Fibroblast of skin of left biceps (primary cell): ENCODE data around the gene KIN.
"Not testable (repeated sequence)": the region's sequence is repeated elsewhere in the genome, so short reads cannot be mapped to it uniquely, and the experiment has no call there.

ENCODE experiments used
- DNase-seq, 2 experiments: peaks; one replicate each; pipeline ENCODE4 v3.0.0-alpha.2; 2013; ENCODE audit warnings: low read depth in 2 of 2

Gene KIN

DNA sequence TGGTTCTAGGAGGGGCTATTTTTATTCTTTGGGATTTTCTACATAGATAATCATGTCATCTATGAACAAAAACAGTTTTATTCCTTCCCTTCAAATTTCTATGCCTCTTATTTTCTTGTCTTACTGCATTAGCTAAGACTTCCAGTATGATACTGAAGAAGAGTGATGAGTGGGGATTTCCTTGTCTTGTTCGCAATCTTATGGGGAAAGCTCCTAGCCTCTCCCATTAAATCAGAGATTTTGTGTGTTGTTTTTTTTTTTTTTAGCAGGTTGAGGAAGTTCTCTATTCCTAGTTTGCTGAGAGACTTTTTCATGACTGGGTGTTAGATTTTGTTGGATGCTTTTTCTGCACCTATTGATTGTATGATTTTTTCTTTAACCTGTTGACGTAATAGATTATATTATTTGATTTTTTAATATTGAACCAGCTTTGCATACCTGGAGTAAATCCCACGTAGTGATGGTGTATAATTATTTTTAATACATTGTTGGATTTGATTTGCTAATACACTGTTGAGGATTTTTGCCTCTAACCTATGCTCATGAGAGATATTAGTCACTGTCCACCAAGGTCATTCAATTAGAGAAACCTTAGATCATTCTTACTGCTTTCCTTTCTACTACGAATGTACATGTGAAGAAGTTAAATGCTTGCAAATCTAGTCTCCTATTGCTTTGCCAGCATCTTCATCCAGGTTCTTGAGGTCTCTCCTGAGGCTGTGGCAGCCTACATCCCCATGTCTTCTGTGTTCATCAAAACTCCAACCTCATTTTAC lies 6.6 kb upstream of the KIN start:
- no peak for DNase-seq

DNA sequence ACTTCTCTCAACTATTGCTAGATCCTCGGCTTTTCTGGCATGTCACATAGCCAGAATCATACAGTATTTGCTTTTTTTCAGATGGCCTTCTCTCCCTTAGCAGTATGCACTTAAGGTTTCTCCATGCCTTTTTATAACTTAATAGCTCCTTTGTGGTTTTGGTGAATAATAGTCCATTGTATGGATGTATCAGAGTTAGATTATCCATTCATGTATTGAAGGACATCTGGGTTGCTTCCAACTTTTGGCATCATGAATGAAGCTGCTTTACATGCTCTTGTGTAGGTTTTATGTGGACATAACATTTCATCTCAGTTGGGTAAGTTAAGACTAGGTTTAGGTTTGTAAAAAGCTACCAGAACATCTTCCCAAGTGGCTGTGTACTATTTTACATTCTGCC lies 4.7 kb upstream of the KIN start:
- no peak for DNase-seq

DNA sequence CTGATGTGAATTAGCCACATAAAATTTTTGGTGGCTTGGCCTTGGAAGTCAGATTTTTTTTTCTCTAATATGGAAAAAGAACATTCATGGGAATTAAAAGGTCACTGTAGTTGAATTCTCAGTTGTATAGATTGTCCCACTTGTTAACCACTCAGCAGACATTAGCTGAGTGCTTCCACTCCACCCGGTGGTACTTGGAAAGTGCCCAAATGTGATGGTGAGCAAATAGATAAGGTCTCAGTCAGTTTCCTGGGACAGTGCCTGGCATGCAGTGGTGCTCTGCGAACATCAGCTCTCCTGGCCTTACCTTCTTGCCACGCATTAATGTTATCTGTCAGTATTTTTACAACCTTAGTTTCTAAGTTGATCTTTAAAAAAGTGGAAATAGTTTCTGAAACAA lies 1.6 kb upstream of the KIN start:
- no peak for DNase-seq

DNA sequence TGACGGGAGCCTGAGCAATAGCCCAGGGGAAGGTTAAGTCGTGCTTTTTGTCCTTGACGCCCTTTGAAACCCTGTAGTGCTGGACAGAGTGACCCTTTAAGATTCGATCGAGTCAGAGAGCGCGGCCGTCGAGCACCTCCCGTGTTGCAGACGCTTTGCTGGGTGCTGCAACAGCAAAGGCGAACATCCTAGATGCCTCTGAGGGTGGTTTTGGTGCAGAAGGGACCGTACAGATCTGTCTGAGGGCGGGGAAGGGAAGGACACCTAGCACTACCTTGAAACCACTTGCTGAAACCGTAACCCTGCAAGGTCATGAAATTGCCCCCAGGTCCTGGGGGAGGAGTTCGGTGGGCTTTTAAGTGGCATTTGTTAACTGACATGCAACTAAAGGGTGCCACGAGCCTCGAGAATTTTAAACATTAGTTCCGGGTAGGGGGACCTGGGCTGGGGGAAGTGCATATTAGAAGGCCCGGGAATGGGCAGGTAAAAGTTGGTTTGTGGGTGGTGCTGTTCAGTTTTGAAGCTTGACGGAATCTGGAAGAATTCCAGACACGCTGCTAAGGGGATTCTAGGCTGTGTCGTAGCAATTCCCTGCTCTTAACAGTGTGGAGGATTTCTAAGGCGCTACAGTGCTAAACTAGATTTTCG lies 970 bp upstream of the KIN start:
- DNase-seq = no peak

DNA sequence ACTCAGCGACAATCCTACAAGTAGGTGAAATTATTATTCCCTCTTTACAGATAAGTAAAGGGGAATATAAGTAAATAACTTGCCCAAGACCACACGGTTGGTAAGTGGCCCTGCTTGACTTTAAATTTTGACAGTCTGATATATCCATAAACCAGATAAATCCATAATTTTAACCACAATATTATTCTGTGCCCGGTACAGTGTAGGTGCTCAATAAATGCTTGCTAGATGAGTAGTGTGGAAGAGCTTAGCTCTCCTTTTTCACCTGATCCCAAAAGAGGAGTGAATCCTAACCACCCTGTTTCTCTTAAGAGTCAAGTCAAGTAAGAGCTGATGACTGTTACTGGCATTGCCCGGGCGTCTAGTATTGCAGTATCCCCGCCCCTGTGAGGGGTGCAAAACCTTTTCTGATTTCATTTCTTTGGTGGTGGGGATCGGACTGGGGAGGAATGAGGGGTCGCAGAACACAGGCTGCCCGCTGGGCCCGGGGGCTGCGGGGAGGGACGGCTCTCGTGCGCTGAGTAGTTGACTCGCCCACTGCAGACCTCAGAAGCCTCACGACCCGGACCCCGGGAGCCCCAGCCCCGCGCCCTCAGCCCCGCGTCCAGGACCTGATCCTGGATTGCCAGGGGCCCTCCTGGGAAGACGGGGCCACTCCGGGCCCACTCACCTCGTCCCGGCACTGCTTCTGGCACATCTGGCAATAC lies 490 bp downstream of the KIN start:
- no peak for DNase-seq

DNA sequence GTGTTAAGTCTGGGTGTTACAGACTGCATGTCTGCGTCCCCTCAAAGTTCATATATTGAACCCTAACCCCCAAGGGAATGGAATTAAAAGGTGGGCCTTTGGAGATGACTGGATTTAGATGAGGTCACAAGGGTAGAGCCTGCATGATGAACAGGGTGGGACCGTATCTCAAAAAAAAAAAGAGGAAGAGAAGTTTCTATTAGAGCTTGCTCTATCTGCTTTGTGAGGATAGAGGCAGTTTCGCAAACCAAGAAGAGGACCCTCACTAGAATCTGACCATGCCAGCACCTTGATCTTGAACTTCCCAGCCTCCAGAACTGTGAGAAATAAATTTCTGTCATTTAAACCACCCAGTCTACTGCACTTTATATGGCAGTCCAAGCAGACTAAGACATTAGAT lies 1.4 kb downstream of the KIN start:
- no peak for DNase-seq

DNA sequence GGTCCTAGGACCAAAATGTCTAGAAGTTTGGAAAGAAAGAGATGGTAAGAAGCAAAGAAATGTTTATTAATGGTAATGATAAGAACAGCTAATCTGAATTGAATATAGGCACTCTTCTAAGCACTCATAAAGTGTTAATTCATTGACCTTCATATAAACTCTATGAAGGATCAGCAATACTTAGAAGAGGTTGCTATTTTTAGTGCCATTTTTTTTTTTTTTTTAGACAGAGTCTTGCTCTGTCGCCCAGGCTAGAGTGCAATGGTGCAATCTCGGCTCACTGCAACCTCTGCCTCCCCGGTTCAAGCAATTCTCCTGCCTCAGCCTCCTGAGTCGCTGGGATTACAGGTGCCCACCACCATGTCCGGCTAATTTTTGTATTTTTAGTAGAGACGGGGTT lies 5.6 kb downstream of the KIN start:
- DNase-seq = not testable (repeated sequence)

DNA sequence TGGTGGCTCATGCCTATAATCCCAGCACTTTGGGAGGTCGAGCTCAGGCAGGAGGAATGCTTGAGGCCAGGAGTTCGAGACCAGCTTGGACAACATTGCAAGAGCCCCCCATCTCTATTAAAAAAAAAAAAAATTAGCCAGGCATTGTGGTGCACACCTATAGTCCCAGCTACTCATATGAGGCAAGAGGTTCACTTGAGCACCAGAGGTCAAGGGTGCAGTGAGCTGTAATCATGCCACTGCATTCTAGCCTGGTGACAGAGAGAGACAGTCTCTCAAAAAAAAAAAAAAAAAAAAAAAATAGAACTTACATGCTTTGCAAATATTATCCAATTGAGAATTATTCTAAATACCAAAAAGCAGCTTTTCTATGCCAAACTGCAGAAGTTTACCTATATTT lies 11.0 kb downstream of the KIN start:
- no peak for DNase-seq

DNA sequence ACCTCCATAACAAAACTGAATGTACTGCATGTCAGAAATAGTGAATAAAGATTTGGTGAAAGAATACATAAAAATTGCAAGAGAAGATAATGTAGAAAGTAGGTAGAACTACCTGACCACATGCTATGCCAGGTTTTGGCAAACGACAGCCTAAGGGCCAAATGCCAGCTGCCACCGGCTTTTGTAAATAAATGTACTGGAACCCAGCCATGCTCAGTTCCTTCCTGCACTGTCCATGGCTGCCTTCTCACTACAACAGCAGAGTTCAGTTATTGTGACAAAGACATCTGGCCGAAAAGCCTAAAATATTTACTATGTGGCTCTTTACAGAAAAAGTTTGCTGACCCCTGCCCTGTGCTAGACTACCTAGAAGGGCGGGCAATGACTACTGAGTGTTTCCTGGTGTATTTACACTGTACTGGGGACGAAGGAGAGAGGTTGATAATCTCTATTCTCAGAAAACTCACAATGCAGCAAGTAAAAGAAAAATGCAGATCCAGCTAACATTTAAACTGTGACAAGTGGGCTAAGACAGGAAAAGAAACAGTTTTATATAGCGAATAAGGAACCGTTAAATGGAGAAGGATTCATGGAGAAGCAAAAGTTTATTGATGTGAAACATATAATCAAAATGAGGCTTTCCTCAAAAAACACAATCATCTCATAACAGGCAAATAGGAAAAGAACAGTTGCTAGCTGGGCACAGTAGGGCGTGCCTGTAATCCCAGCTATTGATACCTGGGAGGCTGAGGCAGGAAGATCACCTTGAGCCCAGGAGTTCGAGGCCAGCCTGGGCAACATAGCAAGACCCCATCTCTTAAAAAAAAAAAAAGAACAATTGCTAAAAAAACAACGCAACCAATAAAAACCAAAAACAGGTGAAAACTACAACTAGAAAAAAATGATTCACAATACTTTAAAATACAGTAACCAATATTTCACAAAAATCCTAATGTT lies 13.7 kb downstream of the KIN start:
- DNase-seq = no peak

DNA sequence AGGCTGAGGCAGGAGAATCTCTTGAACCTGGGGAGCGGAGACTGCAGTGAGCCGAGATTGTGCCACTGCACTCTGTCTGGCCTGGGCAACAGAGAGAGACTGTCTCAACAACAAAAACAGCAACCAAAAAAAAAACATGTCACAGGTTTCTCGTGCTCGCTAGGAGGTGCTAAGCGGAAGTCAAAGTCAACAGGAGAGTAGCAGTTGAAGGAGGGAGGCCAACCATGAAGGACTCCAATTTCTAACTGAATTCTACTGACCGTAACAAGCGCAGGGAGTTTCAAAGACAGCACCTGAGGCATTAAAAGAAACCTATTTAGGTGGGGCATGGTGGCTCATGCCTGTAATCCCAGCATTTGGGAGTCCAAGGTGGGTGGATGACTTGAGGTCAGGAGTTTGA lies 19.4 kb downstream of the KIN start:
- no peak for DNase-seq

DNA sequence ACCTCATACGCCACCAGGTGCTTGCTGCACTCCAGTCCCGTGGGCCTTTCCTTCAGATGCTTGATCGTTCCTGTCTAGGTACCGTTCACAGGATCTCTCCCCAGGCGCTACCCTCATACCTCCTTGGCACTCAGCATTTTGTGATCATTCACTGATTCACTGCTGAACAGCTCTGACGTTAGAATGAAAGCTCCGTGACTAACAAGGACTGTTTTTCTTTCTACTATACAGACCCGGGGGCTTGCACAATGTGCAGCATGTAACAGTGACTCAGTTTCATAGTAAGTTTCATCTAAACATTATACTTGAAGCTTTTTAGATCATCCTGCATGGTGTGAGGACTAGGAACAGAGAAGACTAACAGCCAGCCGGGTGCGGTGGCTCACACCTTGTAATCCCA lies 20.6 kb downstream of the KIN start:
- no peak for DNase-seq

DNA sequence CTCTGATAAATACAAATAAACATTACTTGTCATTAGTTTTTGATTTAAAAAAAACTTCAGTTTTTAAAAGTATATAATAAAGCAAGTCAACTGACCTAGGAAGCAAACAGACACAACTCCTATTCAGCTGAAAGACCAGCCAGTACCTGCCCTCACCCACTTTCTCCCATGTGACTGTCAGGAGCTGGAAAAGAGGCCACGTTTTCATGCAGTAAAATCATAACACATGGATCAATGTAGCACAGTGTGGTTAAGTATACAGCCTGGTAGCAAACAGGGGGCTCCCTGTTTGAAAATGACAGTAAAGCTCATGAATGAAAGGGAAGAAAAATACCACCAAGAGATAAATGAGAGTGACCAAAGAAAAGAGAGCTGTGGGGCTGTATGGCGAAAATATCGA lies 21.6 kb downstream of the KIN start:
- DNase-seq = no peak

DNA sequence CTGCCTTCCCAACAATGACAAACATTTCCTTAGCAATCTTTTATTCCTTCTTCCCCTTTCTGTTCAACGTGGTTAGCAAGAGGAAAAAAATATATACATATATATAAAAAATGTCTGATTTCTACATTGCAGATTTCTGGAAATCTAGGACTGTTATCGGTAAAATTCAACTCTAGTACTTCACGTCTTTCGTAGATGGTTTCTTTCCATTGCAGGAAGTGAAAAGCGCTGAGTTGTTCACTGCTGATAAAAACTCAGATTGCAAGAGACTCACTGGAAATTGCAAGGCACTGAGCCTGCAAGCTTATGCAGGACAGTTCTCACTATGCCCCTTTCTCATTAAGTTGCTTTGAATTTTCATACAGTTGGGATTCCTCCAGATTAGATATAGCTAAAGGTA lies 23.9 kb downstream of the KIN start:
- DNase-seq = no peak

DNA sequence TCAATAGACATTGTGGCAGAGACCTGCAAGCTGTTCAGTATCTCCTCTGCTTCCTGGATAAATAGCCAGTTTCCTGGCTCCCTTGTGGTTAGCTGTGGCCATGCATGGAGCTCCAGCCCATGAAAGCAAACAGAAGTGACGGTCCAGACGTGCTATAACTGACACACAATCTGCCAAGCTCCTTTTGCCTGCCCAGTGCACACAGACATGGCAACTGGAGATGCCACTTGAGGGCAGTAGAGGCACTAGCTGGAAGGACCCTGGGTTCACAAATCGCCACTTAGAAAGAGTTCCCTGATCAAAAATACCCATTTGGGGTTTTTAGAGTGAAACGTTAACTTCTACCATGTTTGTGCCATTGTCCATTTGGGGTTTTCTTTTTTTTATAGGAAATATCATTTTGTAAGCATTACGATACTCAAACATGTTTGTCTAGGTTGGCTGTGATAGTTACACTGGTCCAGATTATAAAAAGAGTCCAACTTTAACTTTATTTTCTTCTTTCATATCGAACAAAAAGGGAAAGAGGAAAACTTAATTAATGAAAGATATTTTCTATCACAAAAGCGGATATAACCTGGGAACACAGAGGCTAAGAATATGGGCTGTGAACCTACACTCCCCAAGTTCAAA lies 31.3 kb downstream of the KIN start:
- no peak for DNase-seq

DNA sequence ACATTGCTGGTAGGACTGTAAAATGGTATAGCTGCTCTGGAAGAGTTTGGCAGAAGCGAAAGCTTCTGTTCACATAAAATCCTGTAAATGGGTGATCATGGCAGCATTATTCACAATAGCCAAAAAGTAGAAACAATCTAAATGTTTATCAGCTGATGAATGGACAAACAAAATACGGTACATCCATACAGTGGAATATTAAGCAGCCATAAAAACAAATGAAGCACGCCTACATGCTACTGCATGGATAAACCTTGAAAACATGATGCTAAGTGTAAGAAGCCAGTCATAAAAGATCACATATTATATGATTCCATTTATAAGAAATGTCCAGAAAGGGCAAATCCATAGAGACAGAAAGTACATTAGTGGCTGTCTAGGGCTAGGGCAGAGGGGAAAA lies 32.7 kb downstream of the KIN start:
- DNase-seq = no peak

DNA sequence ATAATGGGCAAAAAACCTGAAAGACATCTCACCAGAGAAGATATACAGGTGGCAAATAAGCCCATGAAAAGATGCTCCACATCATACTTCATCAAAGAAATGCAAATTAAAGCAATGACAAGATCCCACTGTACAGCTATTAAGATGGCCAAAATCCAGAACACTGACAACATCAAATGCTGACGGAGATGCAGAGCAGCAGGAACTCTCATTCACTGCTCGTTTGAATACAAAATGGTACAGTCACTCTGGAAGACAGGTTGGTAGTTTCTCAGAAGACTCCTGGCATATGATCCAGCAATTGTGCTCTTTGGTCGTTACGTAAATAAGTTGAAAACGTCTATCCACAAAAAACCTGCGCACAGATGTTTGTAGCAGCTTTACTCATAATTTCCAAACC lies 35.5 kb downstream of the KIN start:
- no peak for DNase-seq

DNA sequence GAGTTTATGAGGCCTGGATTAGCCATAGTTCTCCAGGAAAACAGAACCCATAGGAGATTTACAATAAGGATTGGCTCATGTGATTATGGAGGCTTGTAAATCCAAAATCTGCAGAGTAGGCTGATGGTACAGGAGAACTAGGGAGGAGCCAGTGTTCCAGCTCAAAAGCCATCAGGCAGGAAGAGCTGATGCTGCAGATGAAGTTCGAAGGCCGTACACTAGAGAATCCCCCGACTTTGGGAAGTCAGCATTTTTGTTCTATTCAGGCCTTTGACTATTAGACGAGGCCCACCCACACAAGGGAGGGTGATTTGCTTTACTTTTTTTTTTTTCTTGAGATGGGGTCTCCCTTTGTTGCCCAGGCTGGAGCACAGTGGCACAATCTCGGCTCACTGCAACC lies 37.6 kb downstream of the KIN start:
- DNase-seq = no peak

DNA sequence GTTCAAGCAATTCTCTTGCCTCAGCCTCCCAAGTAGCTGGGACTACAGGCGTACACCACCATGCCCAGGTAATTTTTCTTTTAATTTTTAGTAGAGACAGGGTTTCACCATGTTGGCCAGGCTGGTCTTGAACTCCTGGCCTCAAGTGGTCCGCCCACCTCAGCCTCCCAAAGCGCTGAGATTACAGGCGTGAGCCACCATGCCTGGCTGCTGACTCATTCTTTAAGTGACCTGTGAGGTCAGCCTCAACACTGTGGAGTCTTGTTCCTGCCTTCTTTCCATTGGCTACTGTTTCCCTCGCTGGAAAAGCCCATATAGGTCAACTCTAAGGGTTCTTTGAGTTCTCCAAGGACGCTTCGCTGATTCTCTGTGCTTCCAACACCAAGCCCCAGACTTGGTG lies 39.2 kb downstream of the KIN start:
- DNase-seq = not testable (repeated sequence)

DNA sequence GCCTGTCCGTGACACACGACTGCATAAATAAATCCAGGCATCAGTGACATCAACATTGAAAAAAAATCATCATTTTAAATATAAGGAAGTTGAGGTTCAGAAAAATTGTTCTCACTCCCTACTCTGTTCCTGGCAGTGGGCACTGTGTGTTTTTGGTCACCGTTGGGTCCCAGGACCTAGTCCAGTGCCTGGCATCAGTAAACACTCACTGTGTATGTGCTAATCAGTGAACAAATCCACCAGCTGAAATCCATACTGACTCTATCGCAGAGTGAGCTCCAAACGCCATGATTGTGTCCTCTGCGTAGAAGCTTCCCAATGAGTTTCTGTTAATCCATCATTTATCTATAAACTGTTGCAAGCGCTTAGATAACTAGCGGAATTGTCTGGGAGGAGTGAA lies 43.5 kb downstream of the KIN start:
- DNase-seq = no peak

DNA sequence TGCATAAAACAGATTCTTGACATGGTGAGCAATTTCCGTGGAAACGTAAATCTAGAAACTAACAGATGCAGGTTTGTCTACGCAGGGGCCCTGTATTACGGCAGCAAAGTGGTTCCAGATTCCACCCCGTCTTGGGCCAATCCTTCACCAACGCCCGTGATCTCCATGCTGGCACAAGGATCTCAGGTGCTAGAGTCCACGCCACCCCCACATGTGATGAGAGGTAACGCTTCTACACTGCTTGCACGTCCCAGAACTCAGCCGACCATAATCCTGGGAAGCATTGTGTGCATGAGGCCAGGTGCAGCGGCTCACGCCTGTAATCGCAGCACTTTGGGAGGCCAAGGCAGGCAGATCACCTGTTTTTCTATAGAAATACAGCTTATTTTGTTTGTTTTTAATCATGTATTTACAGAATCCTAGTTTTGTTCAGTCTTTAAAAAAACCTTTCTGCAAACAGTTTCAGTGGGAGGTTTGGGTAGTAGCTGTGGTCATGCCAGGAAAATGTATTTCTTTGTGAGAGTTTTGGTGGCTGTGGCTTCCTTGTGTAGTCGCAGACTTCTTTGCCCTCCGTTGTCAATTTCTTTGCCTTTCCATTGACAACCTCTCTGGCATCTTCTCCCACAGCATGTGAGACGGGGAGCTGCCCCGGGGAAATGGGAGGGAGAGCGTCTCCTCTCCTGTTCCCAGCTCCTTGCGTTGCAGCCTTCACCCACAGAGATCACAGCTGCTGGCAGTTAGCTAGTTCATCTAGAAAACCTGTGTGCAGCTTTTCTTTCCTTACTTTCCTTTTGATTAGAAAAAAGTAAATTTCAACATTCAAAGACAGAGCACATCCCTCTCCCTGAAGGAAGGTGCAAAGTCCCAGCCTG lies 49.0 kb downstream of the KIN start:
- no peak for DNase-seq

DNA sequence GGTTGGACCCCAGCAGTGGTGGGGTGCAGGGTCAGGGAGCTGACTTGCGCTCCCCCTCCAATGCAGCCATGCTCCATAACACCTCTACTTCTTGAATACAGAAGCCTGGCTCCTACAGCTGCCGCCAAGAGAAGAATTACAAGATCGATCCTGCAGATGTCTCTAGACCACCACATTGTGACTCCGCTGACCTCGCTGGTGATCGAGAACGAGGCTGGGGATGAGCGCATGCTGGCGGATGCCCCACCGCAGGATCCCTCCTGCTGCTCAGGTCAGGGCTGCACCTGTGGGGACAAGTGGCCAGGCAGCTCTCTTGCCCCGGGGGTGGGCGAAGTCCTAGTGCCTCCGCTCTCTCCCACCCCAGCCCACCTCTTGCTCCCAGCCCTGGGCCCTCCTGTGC lies 53.0 kb downstream of the KIN start:
- DNase-seq = no peak
